ENCODE measurements around the gene UMAD1. TPM values are rescaled to one million over a fixed set of nuclear protein-coding genes. Genes with fewer than 3 reads are reported as not detected.
A peak's percentile ranks its signal among the peaks of the same experiment; 100 is the strongest.

UMAD1 gene
- polyA plus RNA-seq, 3 donors from 2014 or later, result 16.9 to 21.8 (median 17.2) TPM

GRCh38 chr7:7682861-7683260 lies 42.3 kb downstream of the UMAD1 start:
- Mint-ChIP-seq H3K27ac (peak overlapping the region in 1 of 6 donors; percentile 34), H3K9me3 (peaks cover 0 to 3% (median 3%) of the 10 kb centered on the region in 6 donors), H3K4me3 (no peak overlapping the region), H3K4me1 (peaks cover 19 to 45% of the 10 kb centered on the region in 2 donors), H3K27me3 (ENCODE audit: low read depth in 3 of 3) (peaks cover 0 to 2% (median 0%) of the 10 kb centered on the region in 3 donors), H3K36me3 (peaks cover 3% of the 10 kb centered on the region in 3 donors)
- no peak for DNase-seq

- Mint-ChIP-seq H3K27ac (peak overlapping the region in 2 of 6 donors; percentile 3 to 77), H3K9me3 (no peaks in the 10 kb centered on the region), H3K4me3 (no peak overlapping the region), H3K4me1 (peaks cover 9 to 32% of the 10 kb centered on the region in 2 donors), H3K36me3 (no peaks in the 10 kb centered on the region), H3K27me3 (ENCODE audit: low read depth in 3 of 3) (no peaks in the 10 kb centered on the region)
- DNase-seq, result no peak
These were observed 46.4 kb downstream of the UMAD1 start for GRCh38 chr7:7686811-7687508.

- peak overlapping the region in 1 of 6 donors; percentile 31 for H3K27ac Mint-ChIP-seq
- H3K9me3 Mint-ChIP-seq, result no peaks in the 10 kb centered on the region
- H3K27me3 Mint-ChIP-seq (ENCODE audit: low read depth in 3 of 3), result no peaks in the 10 kb centered on the region
- H3K4me1 Mint-ChIP-seq, result peaks cover 6 to 29% of the 10 kb centered on the region in 2 donors
- no peaks in the 10 kb centered on the region for H3K36me3 Mint-ChIP-seq
- no peak for DNase-seq
- H3K4me3 Mint-ChIP-seq, result peak overlapping the region in 1 of 5 donors; percentile 8
These were observed 47.2 kb downstream of the UMAD1 start for GRCh38 chr7:7687800-7688199.

GRCh38 chr7:7688310-7688709 lies 47.8 kb downstream of the UMAD1 start:
- no peaks in the 10 kb centered on the region for H3K27me3 Mint-ChIP-seq (ENCODE audit: low read depth in 3 of 3)
- no peak for DNase-seq
- peaks cover 5 to 25% of the 10 kb centered on the region in 2 donors for H3K4me1 Mint-ChIP-seq
- H3K36me3 Mint-ChIP-seq, result no peaks in the 10 kb centered on the region
- H3K9me3 Mint-ChIP-seq, result no peaks in the 10 kb centered on the region
- peak overlapping the region in 1 of 5 donors; percentile 8 for H3K4me3 Mint-ChIP-seq
- peak overlapping the region in 2 of 6 donors; percentile 31 to 42 for H3K27ac Mint-ChIP-seq

- Mint-ChIP-seq H3K4me3 (no peak overlapping the region), H3K27ac (no peak overlapping the region), H3K36me3 (no peaks in the 10 kb centered on the region), H3K9me3 (no peaks in the 10 kb centered on the region), H3K27me3 (ENCODE audit: low read depth in 3 of 3) (no peaks in the 10 kb centered on the region), H3K4me1 (peaks cover 5 to 25% of the 10 kb centered on the region in 2 donors)
- DNase-seq, result no peak
These were observed 48.4 kb downstream of the UMAD1 start for GRCh38 chr7:7688956-7689355.

- no peak overlapping the region for H3K4me3 Mint-ChIP-seq
- H3K27ac Mint-ChIP-seq, result no peak overlapping the region
- peaks cover 12 to 15% (median 12%) of the 10 kb centered on the region in 3 donors for H3K36me3 Mint-ChIP-seq
- H3K27me3 Mint-ChIP-seq (ENCODE audit: low read depth in 3 of 3), result peaks cover 0 to 2% (median 0%) of the 10 kb centered on the region in 3 donors
- H3K4me1 Mint-ChIP-seq, result peaks cover 0 to 24% of the 10 kb centered on the region in 2 donors
- no peaks in the 10 kb centered on the region for H3K9me3 Mint-ChIP-seq
- no peak for DNase-seq
These were observed 53.3 kb downstream of the UMAD1 start for GRCh38 chr7:7693881-7694280.

- peaks cover 0 to 2% (median 0%) of the 10 kb centered on the region in 3 donors for H3K27me3 Mint-ChIP-seq (ENCODE audit: low read depth in 3 of 3)
- no peaks in the 10 kb centered on the region for H3K9me3 Mint-ChIP-seq
- peaks cover 2 to 27% of the 10 kb centered on the region in 2 donors for H3K4me1 Mint-ChIP-seq
- H3K36me3 Mint-ChIP-seq, result peaks cover 12 to 15% (median 12%) of the 10 kb centered on the region in 3 donors
- H3K27ac Mint-ChIP-seq, result no peak overlapping the region
- H3K4me3 Mint-ChIP-seq, result no peak overlapping the region
- no peak for DNase-seq
These were observed 54.0 kb downstream of the UMAD1 start for GRCh38 chr7:7694542-7694941.

- no peak for DNase-seq
- Mint-ChIP-seq H3K9me3 (no peaks in the 10 kb centered on the region), H3K27ac (no peak overlapping the region), H3K27me3 (ENCODE audit: low read depth in 3 of 3) (peaks cover 0 to 2% (median 0%) of the 10 kb centered on the region in 3 donors), H3K36me3 (peaks cover 12 to 15% (median 12%) of the 10 kb centered on the region in 3 donors), H3K4me1 (peaks cover 9 to 35% of the 10 kb centered on the region in 2 donors), H3K4me3 (no peak overlapping the region)
These were observed 54.7 kb downstream of the UMAD1 start for GRCh38 chr7:7695111-7695817.

GRCh38 chr7:7696458-7697119 lies 56.0 kb downstream of the UMAD1 start:
- Mint-ChIP-seq H3K4me3 (no peak overlapping the region), H3K27ac (peak overlapping the region in 1 of 6 donors; percentile 57), H3K4me1 (peaks cover 15 to 44% of the 10 kb centered on the region in 2 donors), H3K36me3 (peaks cover 12 to 15% (median 12%) of the 10 kb centered on the region in 3 donors), H3K27me3 (ENCODE audit: low read depth in 3 of 3) (peaks cover 0 to 2% (median 0%) of the 10 kb centered on the region in 3 donors), H3K9me3 (no peaks in the 10 kb centered on the region)
- no peak for DNase-seq

- H3K27me3 Mint-ChIP-seq (ENCODE audit: low read depth in 3 of 3), result peaks cover 0 to 2% (median 0%) of the 10 kb centered on the region in 3 donors
- no peak overlapping the region for H3K4me3 Mint-ChIP-seq
- no peak for DNase-seq
- H3K27ac Mint-ChIP-seq, result no peak overlapping the region
- no peaks in the 10 kb centered on the region for H3K9me3 Mint-ChIP-seq
- peaks cover 15 to 48% of the 10 kb centered on the region in 2 donors for H3K4me1 Mint-ChIP-seq
- peaks cover 12 to 15% (median 12%) of the 10 kb centered on the region in 3 donors for H3K36me3 Mint-ChIP-seq
These were observed 58.4 kb downstream of the UMAD1 start for GRCh38 chr7:7698930-7699329.

- Mint-ChIP-seq H3K4me3 (peak overlapping the region in 1 of 5 donors; percentile 48), H3K4me1 (peaks cover 15 to 48% of the 10 kb centered on the region in 2 donors), H3K27ac (peak overlapping the region in 2 of 6 donors; percentile 47 to 50), H3K27me3 (ENCODE audit: low read depth in 3 of 3) (peaks cover 0 to 2% (median 0%) of the 10 kb centered on the region in 3 donors), H3K36me3 (peaks cover 11 to 15% (median 12%) of the 10 kb centered on the region in 3 donors), H3K9me3 (no peaks in the 10 kb centered on the region)
- DNase-seq, result no peak
These were observed 58.8 kb downstream of the UMAD1 start for GRCh38 chr7:7699380-7699779.

GRCh38 chr7:7699970-7700369 lies 59.4 kb downstream of the UMAD1 start:
- Mint-ChIP-seq H3K36me3 (peaks cover 5 to 9% (median 6%) of the 10 kb centered on the region in 3 donors), H3K4me3 (peak overlapping the region in 2 of 5 donors; percentile 36 to 48), H3K4me1 (peaks cover 15 to 48% of the 10 kb centered on the region in 2 donors), H3K9me3 (no peaks in the 10 kb centered on the region), H3K27me3 (ENCODE audit: low read depth in 3 of 3) (no peaks in the 10 kb centered on the region), H3K27ac (peak overlapping the region in 5 of 6 donors; percentile 17 to 68 (median 47))
- DNase-seq, result no peak

- Mint-ChIP-seq H3K9me3 (no peaks in the 10 kb centered on the region), H3K4me3 (no peak overlapping the region), H3K27me3 (ENCODE audit: low read depth in 3 of 3) (no peaks in the 10 kb centered on the region), H3K27ac (peak overlapping the region in 1 of 6 donors; percentile 69), H3K4me1 (peaks cover 19 to 51% of the 10 kb centered on the region in 2 donors), H3K36me3 (peaks cover 0 to 2% (median 2%) of the 10 kb centered on the region in 3 donors)
- no peak for DNase-seq
These were observed 61.0 kb downstream of the UMAD1 start for GRCh38 chr7:7701527-7701926.
